C4-2B (cell line): ENCODE results near the gene RAB17.

Source experiments
- ZFX ChIP-seq: fragments of 450-650 bp; IDR thresholded peaks from 2 replicates; pipeline ENCODE4 v1.6.1; 2017
- TF ChIP-seq, protein P1 (sequence below): fragments of 450-650 bp; conservative IDR thresholded peaks from 2 replicates; pipeline ENCODE4 v1.5.1; 2017; ENCODE audit warnings: mild to moderate bottlenecking

DNA sequence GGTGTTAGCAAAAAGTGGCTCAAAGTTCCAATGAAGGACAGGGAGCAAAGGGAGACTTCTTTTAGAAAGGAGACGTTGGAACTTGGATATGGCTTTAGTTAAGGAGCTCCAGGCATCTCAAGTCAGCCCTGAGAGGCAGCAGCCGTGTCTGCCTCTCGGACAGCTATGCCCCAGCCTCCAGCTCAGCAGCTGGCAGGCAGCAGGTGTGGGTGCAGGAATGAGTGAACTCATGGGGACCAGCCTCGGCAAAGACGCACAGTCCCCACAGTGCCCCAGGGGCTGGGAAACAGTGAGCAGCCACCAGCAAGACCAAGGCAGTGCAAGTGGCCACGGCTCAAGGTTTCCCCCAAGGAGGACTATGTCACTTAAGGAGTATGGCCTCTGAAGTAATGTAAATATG, 35.2 kb upstream of the RAB17 start:
- TF ChIP-seq, protein P1, sequence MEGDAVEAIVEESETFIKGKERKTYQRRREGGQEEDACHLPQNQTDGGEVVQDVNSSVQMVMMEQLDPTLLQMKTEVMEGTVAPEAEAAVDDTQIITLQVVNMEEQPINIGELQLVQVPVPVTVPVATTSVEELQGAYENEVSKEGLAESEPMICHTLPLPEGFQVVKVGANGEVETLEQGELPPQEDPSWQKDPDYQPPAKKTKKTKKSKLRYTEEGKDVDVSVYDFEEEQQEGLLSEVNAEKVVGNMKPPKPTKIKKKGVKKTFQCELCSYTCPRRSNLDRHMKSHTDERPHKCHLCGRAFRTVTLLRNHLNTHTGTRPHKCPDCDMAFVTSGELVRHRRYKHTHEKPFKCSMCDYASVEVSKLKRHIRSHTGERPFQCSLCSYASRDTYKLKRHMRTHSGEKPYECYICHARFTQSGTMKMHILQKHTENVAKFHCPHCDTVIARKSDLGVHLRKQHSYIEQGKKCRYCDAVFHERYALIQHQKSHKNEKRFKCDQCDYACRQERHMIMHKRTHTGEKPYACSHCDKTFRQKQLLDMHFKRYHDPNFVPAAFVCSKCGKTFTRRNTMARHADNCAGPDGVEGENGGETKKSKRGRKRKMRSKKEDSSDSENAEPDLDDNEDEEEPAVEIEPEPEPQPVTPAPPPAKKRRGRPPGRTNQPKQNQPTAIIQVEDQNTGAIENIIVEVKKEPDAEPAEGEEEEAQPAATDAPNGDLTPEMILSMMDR, result no peak
- TF ChIP-seq ZFX, result no peak
